Erythroblast (primary cell): ENCODE measurements around the gene ITPRID1.

Experiments
- GATA1 ChIP-seq: IDR thresholded peaks from 2 replicates; pipeline ENCODE4 v1.6.1; 2011; ENCODE audit warnings: low read depth, mild to moderate bottlenecking, control low read depth, low read length, moderate library complexity
- POLR2A ChIP-seq: IDR thresholded peaks from 2 replicates; pipeline ENCODE4 v1.6.1; 2011; ENCODE audit warnings: mild to moderate bottlenecking, low read length

GRCh38 chr7:31646942-31647341, 133.1 kb downstream of the ITPRID1 start:
- no peak for TF ChIP-seq POLR2A
- TF ChIP-seq GATA1: no peak
